ENCODE measurements around the gene GPER1.

The GPER1 gene

GRCh38 chr7:1054438-1054837 is 33.5 kb upstream of the GPER1 start:
- DNase-seq (ENCODE audit: low read depth), result no peak

- no peak for DNase-seq (ENCODE audit: low read depth)
Measured at GRCh38 chr7:1054861-1055450, 33.0 kb upstream of the GPER1 start.

- no peak for DNase-seq (ENCODE audit: low read depth)
Measured at GRCh38 chr7:1055491-1055955, 32.4 kb upstream of the GPER1 start.

DNA sequence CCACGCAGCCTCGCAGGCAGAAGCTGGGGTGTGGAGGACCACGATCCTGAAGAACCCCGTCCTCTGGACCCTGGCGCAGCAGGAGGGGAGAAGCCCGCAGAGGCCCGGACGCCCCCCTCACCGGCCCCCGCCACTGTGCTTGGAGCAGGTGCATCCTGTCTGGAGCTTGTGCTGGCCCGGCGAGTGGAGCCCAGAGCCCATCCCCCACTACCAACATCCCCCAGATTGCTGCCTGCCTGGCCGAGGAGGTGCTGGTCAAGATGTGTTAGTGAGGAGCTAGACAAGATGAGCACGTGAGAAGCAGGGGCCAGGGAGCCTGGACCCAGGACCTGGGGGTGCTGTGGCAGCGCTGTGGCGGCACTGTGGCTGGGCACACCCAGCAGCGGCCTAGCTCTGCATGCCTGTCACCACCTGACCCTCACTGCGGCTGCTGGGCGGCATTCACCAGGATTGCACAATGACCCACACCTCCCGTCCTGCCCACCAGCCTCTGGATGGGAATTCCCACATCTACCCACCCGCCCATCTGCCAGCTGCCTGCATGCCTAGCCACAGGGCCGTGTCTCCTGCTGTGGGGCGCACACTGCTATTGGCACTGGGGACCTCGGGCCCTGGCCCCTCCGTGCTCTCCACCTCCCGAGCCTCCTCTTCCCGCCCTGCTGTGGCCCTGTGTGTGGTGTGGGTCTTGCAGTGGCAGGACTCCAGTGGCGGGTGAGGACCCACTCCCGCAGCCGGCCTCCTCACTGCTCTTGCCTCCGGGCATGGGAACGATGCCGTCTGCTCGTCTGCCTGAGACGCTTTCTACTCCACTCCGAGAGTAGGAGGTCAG is 31.7 kb upstream of the GPER1 start:
- DNase-seq (ENCODE audit: low read depth), result no peak

- DNase-seq (ENCODE audit: low read depth), result no peak
Measured at GRCh38 chr7:1056785-1057410, 31.0 kb upstream of the GPER1 start.

DNA sequence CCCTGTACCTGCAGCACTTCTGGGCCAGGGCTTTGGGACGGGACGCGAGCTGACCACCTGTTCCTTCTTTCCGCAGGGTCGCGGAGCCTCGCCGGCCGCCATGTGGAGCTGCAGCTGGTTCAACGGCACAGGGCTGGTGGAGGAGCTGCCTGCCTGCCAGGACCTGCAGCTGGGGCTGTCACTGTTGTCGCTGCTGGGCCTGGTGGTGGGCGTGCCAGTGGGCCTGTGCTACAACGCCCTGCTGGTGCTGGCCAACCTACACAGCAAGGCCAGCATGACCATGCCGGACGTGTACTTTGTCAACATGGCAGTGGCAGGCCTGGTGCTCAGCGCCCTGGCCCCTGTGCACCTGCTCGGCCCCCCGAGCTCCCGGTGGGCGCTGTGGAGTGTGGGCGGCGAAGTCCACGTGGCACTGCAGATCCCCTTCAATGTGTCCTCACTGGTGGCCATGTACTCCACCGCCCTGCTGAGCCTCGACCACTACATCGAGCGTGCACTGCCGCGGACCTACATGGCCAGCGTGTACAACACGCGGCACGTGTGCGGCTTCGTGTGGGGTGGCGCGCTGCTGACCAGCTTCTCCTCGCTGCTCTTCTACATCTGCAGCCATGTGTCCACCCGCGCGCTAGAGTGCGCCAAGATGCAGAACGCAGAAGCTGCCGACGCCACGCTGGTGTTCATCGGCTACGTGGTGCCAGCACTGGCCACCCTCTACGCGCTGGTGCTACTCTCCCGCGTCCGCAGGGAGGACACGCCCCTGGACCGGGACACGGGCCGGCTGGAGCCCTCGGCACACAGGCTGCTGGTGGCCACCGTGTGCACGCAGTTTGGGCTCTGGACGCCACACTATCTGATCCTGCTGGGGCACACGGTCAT is 30.3 kb upstream of the GPER1 start:
- DNase-seq (ENCODE audit: low read depth), result no peak

GRCh38 chr7:1058311-1058710 is 29.6 kb upstream of the GPER1 start:
- no peak for DNase-seq (ENCODE audit: low read depth)

GRCh38 chr7:1058821-1059199 is 29.1 kb upstream of the GPER1 start:
- no peak for DNase-seq (ENCODE audit: low read depth)

- DNase-seq (ENCODE audit: low read depth), result no peak
Measured at GRCh38 chr7:1059200-1060091, 28.5 kb upstream of the GPER1 start.

- no peak for DNase-seq (ENCODE audit: low read depth)
Measured at GRCh38 chr7:1060315-1061072, 27.4 kb upstream of the GPER1 start.

DNA sequence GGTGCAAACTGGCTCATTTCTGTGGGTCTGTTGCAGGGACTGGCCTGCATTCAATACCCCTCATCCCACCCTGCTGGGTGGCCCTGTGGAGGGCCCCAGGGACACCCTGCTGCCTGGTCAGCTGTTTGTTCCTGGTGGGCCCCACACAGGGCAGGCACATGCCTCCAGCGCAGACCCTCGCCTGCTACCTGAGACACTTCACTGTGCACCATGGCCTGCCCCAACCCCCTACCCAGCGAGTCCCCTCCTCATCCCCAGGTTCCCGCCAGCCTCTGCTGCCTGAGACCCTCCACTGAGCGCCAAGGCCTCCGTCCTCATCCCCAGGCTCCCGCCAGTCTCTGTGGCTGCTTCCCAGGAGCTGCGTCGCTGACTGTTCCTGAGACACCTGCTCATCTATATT is 26.7 kb upstream of the GPER1 start:
- DNase-seq (ENCODE audit: low read depth), result no peak

GRCh38 chr7:1062296-1063294 is 25.3 kb upstream of the GPER1 start:
- no peak for DNase-seq (ENCODE audit: low read depth)

- no peak for DNase-seq (ENCODE audit: low read depth)
Measured at GRCh38 chr7:1063361-1063760, 24.6 kb upstream of the GPER1 start.

DNA sequence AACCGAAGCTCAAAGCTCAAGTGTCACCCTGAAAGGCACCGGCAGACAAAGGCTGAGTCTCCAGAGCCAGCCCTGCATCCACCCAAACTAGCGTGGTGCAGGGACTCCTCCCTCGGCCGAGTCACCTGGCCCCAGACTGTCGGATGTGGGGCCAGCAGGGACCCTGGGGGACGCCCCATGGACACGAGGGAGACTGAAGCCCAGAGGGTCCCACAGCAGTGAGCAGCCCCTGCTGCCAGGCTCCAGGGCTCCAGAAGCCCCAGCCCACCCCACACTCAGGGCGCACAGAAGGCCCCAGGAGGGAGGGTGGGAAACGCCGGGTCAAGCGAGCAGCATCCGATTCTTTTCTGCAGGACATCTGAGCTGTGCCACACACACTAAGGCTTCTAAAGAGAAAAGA is 23.3 kb upstream of the GPER1 start:
- DNase-seq (ENCODE audit: low read depth), result no peak

DNA sequence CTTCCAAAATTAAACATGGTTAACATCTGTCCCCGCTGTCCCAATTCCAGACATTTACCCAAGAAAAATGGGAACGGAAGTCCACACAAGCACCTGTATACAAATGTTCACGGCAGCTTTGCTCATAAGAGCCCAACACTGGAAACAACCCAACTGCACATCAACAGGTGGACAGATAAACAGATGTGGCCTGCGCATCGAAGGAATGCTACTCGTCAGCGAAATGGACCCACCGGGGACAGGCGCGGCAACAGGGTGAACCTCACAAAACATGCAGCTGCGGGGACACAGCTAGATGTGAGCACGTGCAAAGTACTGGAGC is 22.7 kb upstream of the GPER1 start:
- DNase-seq (ENCODE audit: low read depth), result no peak

- DNase-seq (ENCODE audit: low read depth), result peak; percentile 46
Measured at GRCh38 chr7:1065585-1066241, 22.2 kb upstream of the GPER1 start.

- no peak for DNase-seq (ENCODE audit: low read depth)
Measured at GRCh38 chr7:1066242-1066588, 21.7 kb upstream of the GPER1 start.

DNA sequence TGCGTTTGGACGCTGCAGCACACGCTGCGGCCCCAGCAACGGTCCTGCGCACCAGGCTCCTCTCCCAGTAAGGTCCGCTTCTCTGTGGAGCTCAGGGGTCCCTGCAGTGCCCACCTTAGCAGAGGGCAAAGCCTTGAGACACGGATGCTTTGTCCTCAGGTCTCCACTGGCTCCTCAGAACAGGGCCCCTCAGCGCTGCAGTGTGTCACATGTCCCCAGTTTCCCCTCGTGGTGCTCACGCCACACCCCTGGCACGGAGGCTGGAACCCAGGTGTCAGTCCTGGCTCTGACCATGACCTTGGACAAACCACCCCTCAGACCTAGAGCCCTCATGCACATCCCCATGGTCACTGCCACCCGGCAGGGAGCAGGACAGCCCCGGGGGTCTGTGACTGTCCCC is 19.9 kb upstream of the GPER1 start:
- DNase-seq (ENCODE audit: low read depth), result no peak

DNA sequence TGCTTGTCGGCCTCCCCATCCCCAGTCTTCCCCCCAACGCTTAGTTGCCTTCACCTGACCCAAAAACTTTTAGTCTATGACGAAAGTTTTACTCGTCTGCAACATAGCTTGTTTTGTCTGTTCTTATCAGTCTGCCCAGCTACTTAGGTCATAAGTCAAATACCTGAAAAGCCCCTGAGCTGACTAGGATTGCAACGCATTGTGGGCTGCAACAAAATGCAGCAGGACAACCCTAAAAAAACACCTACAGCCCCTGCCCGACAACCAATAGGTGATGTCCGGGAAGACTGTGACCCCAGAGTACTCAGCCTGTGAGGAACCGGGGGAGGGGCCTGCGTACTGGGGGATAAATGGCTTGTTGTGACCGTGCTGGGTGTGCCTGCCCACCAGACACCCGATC is 19.3 kb upstream of the GPER1 start:
- DNase-seq (ENCODE audit: low read depth), result no peak

Measured in stimulated activated CD8-positive, alpha-beta memory T cell treated with anti-CD3 and anti-CD28 coated beads, Interleukin-15, amount 100 ng/mL, for 24 hours (primary cell).